Gastroesophageal sphincter (tissue), 3 donors: Measurements from ENCODE around the gene IL17RA.

Experiments used
- CTCF ChIP-seq, 4 experiments: fragments of 200-600 bp in 2 of 4; fragments of 450-650 bp in 2 of 4; sonication (generic) in 1 of 4; IDR thresholded peaks; one replicate each; pipeline ENCODE4 v1.5.1; 2017 to 2019; ENCODE audit warnings: antibody characterized with exemption in 4 of 4, mild to moderate bottlenecking in 2 of 4, moderate library complexity in 2 of 4
- EP300 ChIP-seq: sonication (generic); formaldehyde crosslinking; IDR thresholded peaks from one replicate; pipeline ENCODE4 v1.6.1; 2017; ENCODE audit warnings: antibody characterized with exemption, mild to moderate bottlenecking
- POLR2A ChIP-seq, 2 donors: fragments of 450-650 bp; IDR thresholded peaks; one replicate each; pipeline ENCODE4 v1.6.1; 2017; ENCODE audit warnings: antibody characterized with exemption in 2 of 2, mild to moderate bottlenecking in 2 of 2, moderate library complexity in 1 of 2
- POLR2AphosphoS5 ChIP-seq: sonication (generic); formaldehyde crosslinking; IDR thresholded peaks from one replicate; pipeline ENCODE4 v1.6.1; 2017; ENCODE audit warnings: antibody characterized with exemption

GRCh38 chr22:17093081-17093480 lies 8.3 kb downstream of the IL17RA start:
- TF ChIP-seq POLR2A (IDR thresholded peaks at IDR 0.05) (no peak), CTCF (IDR thresholded peaks at IDR 0.05) (no peak), POLR2AphosphoS5 (no peak), EP300 (no peak)
